Small intestine (tissue), 7 donors: ENCODE data around the gene GOLGA8A. TPM values are rescaled to one million over a fixed set of nuclear protein-coding genes. Genes with fewer than 3 reads are reported as not detected.
"Not testable (repeated sequence)": the region's sequence is repeated elsewhere in the genome, so short reads cannot be mapped to it uniquely, and the experiment has no call there.

Source experiments
- DNase-seq, 2 donors: peaks; one replicate each; pipeline versions ENCODE4 v3.0.0 to v3.0.0-alpha.2; 2013
- FAIRE-seq: peaks from 2 replicates; lab custom pipeline; 2012; peaks lifted over from hg19 to GRCh38; lab: Jason Lieb, UNC
- H3K27ac ChIP-seq, 3 donors: one replicate each; pipeline ENCODE4 v1.5.1; 2013; ENCODE audit warnings: low read length in 2 of 3, mild to moderate bottlenecking in 2 of 3, control low read depth in 1 of 3, inconsistent platforms in 1 of 3, low read depth in 1 of 3, moderate library complexity in 1 of 3
- H3K27me3 ChIP-seq, 3 donors: one replicate each; pipeline ENCODE4 v1.6.1; 2013; ENCODE audit warnings: low read length in 3 of 3, inconsistent platforms in 1 of 3; ENCODE audit not compliant: control insufficient read depth in 3 of 3, insufficient read depth in 3 of 3
- H3K36me3 ChIP-seq, 3 donors: one replicate each; pipeline ENCODE4 v1.6.1; 2013; ENCODE audit warnings: low read length in 3 of 3, inconsistent platforms in 1 of 3, low read depth in 1 of 3, mild to moderate bottlenecking in 1 of 3, moderate library complexity in 1 of 3; ENCODE audit not compliant: control insufficient read depth in 3 of 3, insufficient read depth in 2 of 3
- H3K4me1 ChIP-seq, 3 donors: one replicate each; pipeline ENCODE4 v1.6.1; 2013; ENCODE audit warnings: low read length in 2 of 3, inconsistent platforms in 1 of 3, low read depth in 1 of 3, mild to moderate bottlenecking in 1 of 3, moderate library complexity in 1 of 3; ENCODE audit not compliant: control insufficient read depth in 3 of 3, insufficient read depth in 2 of 3
- H3K4me3 ChIP-seq, 3 donors: one replicate each; pipeline ENCODE4 v1.5.1; 2013; ENCODE audit warnings: low read length in 3 of 3, control low read depth in 1 of 3, inconsistent platforms in 1 of 3, low read depth in 1 of 3, mild to moderate bottlenecking in 1 of 3, moderate library complexity in 1 of 3
- H3K9me3 ChIP-seq, 2 donors: one replicate each; pipeline ENCODE4 v1.6.1; 2013; ENCODE audit warnings: low read depth in 1 of 2, low read length in 1 of 2; ENCODE audit not compliant: control insufficient read depth in 2 of 2, insufficient read depth in 1 of 2
- WGBS, 3 donors: extraction: QIAGEN DNeasy Blood & Tissue Kit; methylation state at CpG; one replicate each; pipeline ENCODE4 v1.1.7; 2013; 5-methylcytosine and 5-hydroxymethylcytosine counted together
- polyA plus RNA-seq, 4 donors: library from polyadenylated mRNA; stranded (reverse) in 3 of 4; unstranded in 1 of 4; fragments of 200-250 nt in 3 of 4; fragments of 120-200 nt in 1 of 4; gene quantifications; one replicate each; pipeline versions ENCODE4 v1.2.1 to v1.2.3, GENCODE V29; 2013
- donor health status: healthy with polysubstance abuse.
- donor health status: control.
- donor health status: control.
- donor health status: Bipolar disorder and iron deficiency.
- donor health status: healthy.

GOLGA8A gene
- polyA plus RNA-seq, 4 donors, result 6.5 to 67.6 (median 23.5) TPM

- 70 to 84% (median 71%) methylated on average over 7 to 10 of the region's 11 CpGs for whole genome bisulfite sequencing, 3 donors
- not testable (repeated sequence) for H3K27ac ChIP-seq, H3K9me3 ChIP-seq, H3K4me3 ChIP-seq, H3K4me1 ChIP-seq, FAIRE-seq, DNase-seq, H3K36me3 ChIP-seq
- H3K27me3 ChIP-seq, result peaks cover 0 to 15% (median 0%) of the 10 kb centered on the region in 3 donors
Measured at GRCh38 chr15:34433956-34434626, 3.5 kb downstream of the GOLGA8A start.

GRCh38 chr15:34430642-34431041 is 7.0 kb downstream of the GOLGA8A start:
- not testable (repeated sequence) for DNase-seq, FAIRE-seq, H3K9me3 ChIP-seq, H3K4me3 ChIP-seq, H3K27me3 ChIP-seq, H3K36me3 ChIP-seq, H3K4me1 ChIP-seq, H3K27ac ChIP-seq
- WGBS, 3 donors, result 66 to 86% (median 75%) methylated on average over 7 to 8 of the region's 8 CpGs

- not testable (repeated sequence) for H3K9me3 ChIP-seq, DNase-seq, H3K27ac ChIP-seq, FAIRE-seq, H3K36me3 ChIP-seq, H3K4me3 ChIP-seq, H3K27me3 ChIP-seq, H3K4me1 ChIP-seq
- 83 to 92% (median 84%) methylated on average over 4 to 6 of the region's 6 CpGs for WGBS, 3 donors
Measured at GRCh38 chr15:34423425-34424090, 14.1 kb downstream of the GOLGA8A start.

- H3K4me3 ChIP-seq, H3K9me3 ChIP-seq, H3K4me1 ChIP-seq, H3K36me3 ChIP-seq, H3K27ac ChIP-seq, DNase-seq, H3K27me3 ChIP-seq, FAIRE-seq: not testable (repeated sequence)
- 82 to 91% methylated on average over 4 to 7 of the region's 11 CpGs; no CpG with 5 or more reads in 1 of the 3 donors for WGBS, 3 donors
Measured at GRCh38 chr15:34420953-34421352, 16.7 kb downstream of the GOLGA8A start.

- not testable (repeated sequence) for FAIRE-seq, H3K27me3 ChIP-seq, H3K4me1 ChIP-seq, H3K4me3 ChIP-seq, H3K36me3 ChIP-seq, H3K27ac ChIP-seq, H3K9me3 ChIP-seq, DNase-seq
- 59 to 80% (median 72%) methylated on average over 5 to 8 of the region's 8 CpGs for whole genome bisulfite sequencing, 3 donors
Measured at GRCh38 chr15:34418435-34418834, 19.2 kb downstream of the GOLGA8A start.

GRCh38 chr15:34409511-34409910 is 28.1 kb downstream of the GOLGA8A start:
- not testable (repeated sequence) for FAIRE-seq, H3K9me3 ChIP-seq, DNase-seq, H3K4me1 ChIP-seq, H3K36me3 ChIP-seq, H3K27ac ChIP-seq, H3K27me3 ChIP-seq, H3K4me3 ChIP-seq
- WGBS, 3 donors, result 97 to 100% (median 98%) methylated on average over 6 to 10 of the region's 19 CpGs

- not testable (repeated sequence) for H3K4me3 ChIP-seq, H3K9me3 ChIP-seq, H3K27ac ChIP-seq, FAIRE-seq, H3K4me1 ChIP-seq, DNase-seq, H3K27me3 ChIP-seq, H3K36me3 ChIP-seq
- WGBS, 3 donors, result 46 to 82% (median 65%) methylated on average over 2 to 3 of the region's 10 CpGs
Measured at GRCh38 chr15:34408973-34409372, 28.6 kb downstream of the GOLGA8A start.

GRCh38 chr15:34403899-34404298 is 33.7 kb downstream of the GOLGA8A start:
- DNase-seq, H3K4me3 ChIP-seq, H3K4me1 ChIP-seq, H3K9me3 ChIP-seq, H3K27ac ChIP-seq, FAIRE-seq, H3K27me3 ChIP-seq, H3K36me3 ChIP-seq: not testable (repeated sequence)
- WGBS, 3 donors, result no CpG with 5 or more reads among the region's 3 CpGs
